Right atrium auricular region (tissue), 2 donors: ENCODE results near the gene P3H4. TPM values are rescaled to one million over a fixed set of nuclear protein-coding genes. Genes with fewer than 3 reads are reported as not detected.
"Not testable (repeated sequence)": the region's sequence is repeated elsewhere in the genome, so short reads cannot be mapped to it uniquely, and the experiment has no call there.

Experiments used
- DNase-seq: peaks from one replicate; pipeline ENCODE4 v3.0.0-alpha.2; 2019; ENCODE audit warnings: low spot score
- H3K27ac ChIP-seq, 2 donors: fragments of 200-600 bp; sonication (generic); 1 replicate in 1 of 2; 2 replicates in 1 of 2; pipeline ENCODE4 v1.5.1; 2016 to 2019
- H3K27me3 ChIP-seq, 2 donors: fragments of 200-600 bp; sonication (generic); one replicate each; pipeline versions ENCODE4 v1.5.1 to v1.6.0; 2017 to 2019
- H3K36me3 ChIP-seq: fragments of 200-600 bp; sonication (generic); one replicate; pipeline ENCODE4 v1.5.1; 2016
- H3K4me1 ChIP-seq, 2 donors: fragments of 200-600 bp; sonication (generic); one replicate each; pipeline versions ENCODE4 v1.5.1 to v1.6.0; 2017 to 2019
- H3K4me3 ChIP-seq, 2 donors: fragments of 200-600 bp; sonication (generic); 1 replicate in 1 of 2; 2 replicates in 1 of 2; pipeline ENCODE4 v1.5.1; 2017 to 2019; ENCODE audit warnings: mild to moderate bottlenecking in 1 of 2, moderate library complexity in 1 of 2
- H3K9me3 ChIP-seq, 2 donors: fragments of 200-600 bp; sonication (generic); one replicate each; pipeline ENCODE4 v1.5.1; 2019
- total RNA-seq, 2 donors: library from RNA; depleted of rRNA; stranded (reverse); fragments of >200 nt; gene quantifications; one replicate each; pipeline ENCODE4 v1.1.0, GENCODE V29; 2016
- TF ChIP-seq, protein P1 (sequence below), 2 donors: fragments of 200-600 bp; sonication (generic); IDR thresholded peaks; one replicate each; pipeline ENCODE4 v1.5.1; 2019; ENCODE audit warnings: antibody characterized with exemption in 2 of 2

Gene P3H4
- total RNA-seq, 2 donors from 2014 or later: 15.4 to 16.2 TPM

DNA sequence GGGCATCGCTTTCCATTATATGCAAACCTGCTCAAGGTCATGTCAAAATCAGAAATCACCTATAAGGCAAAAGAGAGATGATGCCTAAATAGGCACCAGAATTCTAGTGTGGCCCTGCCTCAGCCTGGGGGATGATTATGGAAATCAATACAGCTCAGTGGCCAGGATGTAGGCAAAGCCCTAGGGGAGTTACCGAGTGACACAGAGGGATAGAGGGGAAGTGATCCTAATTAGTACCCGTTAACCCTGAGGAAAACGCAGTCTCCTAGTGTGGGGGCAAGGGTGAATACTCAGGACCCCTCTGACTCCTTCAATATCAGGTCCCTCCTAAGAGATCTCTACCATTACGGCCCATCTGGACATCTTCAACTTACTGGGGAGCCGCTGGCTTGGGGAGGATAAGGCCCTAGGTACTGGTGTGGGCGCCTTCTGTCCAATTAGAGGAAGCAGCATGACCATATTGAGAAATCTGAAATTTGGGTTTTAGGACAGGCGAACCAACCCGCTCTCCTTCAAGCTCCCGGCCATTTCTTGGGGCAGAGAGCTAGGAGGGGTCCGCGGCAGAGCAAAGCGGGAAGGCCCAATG is 23.6 kb upstream of the P3H4 start:
- peaks cover 0 to 18% of the 10 kb centered on the region in 2 donors for H3K4me1 ChIP-seq
- peak overlapping the region; percentile 80 to 83 for H3K27ac ChIP-seq
- TF ChIP-seq, protein P1, sequence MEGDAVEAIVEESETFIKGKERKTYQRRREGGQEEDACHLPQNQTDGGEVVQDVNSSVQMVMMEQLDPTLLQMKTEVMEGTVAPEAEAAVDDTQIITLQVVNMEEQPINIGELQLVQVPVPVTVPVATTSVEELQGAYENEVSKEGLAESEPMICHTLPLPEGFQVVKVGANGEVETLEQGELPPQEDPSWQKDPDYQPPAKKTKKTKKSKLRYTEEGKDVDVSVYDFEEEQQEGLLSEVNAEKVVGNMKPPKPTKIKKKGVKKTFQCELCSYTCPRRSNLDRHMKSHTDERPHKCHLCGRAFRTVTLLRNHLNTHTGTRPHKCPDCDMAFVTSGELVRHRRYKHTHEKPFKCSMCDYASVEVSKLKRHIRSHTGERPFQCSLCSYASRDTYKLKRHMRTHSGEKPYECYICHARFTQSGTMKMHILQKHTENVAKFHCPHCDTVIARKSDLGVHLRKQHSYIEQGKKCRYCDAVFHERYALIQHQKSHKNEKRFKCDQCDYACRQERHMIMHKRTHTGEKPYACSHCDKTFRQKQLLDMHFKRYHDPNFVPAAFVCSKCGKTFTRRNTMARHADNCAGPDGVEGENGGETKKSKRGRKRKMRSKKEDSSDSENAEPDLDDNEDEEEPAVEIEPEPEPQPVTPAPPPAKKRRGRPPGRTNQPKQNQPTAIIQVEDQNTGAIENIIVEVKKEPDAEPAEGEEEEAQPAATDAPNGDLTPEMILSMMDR (IDR thresholded peaks at IDR 0.05): no peak
- H3K4me3 ChIP-seq: peak overlapping the region; percentile 91 to 97
- H3K9me3 ChIP-seq: no peaks in the 10 kb centered on the region
- no peak for DNase-seq
- H3K36me3 ChIP-seq: peaks cover 20% of the 10 kb centered on the region
- no peaks in the 10 kb centered on the region for H3K27me3 ChIP-seq

DNA sequence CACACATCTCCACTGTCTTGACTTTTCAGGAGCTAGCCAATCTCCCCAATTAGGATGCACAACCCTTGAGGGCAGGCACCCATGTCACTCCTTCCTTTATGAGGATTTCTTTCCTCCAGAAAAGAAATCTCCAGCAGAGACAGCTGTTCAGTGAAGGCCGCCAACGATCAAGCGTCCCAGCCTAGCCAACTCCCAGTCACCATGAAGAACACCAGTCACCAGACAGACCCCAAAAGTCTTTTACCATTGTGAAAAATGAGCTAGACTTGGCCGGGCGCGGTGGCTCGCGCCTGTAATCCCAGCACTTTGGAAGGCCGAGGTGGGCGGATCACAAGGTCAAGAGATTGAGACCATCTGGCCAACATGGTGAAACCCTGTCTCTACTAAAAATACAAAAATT is 18.2 kb upstream of the P3H4 start:
- H3K4me1 ChIP-seq, H3K27me3 ChIP-seq, DNase-seq, H3K9me3 ChIP-seq, H3K27ac ChIP-seq, H3K4me3 ChIP-seq: not testable (repeated sequence)
- peaks cover 63% of the 10 kb centered on the region for H3K36me3 ChIP-seq

DNA sequence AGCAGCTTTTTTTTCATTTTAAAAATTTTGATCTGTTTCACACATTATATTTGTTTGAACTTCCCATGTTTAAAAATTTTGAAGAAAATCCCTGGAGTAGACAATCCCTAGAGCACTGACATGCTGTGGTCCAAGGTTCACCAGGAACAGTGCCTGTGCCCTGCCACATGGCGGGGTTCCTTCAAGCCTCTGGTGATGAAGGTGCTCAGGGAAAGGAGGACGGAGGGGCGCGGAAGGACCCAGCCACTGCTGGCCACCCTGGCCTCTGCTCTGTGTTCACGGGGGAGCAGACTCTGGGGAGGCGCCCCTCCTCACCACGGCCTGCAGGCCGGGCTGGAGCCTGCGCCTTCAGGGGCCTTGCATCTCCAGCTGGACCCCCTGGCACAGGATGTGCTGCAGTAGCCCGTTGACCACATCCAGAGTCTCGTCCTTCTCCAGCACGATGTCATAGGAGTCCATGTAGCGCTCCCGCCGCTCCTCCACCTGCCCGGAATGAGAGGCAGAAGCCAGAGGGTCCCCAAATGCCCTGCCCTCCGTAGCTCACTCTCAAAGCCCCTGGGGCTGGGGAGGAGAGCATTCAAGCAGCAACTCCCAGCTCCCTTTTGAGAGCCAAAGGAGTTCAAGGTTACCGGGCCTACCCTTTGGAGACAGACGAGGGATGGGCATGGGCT is 13.6 kb upstream of the P3H4 start:
- TF ChIP-seq, protein P1 (IDR thresholded peaks at IDR 0.05): no peak
- Histone ChIP-seq H3K4me1 (no peaks in the 10 kb centered on the region), H3K27me3 (no peaks in the 10 kb centered on the region), H3K36me3 (peaks cover 45% of the 10 kb centered on the region), H3K4me3 (no peak overlapping the region), H3K27ac (no peak overlapping the region), H3K9me3 (no peaks in the 10 kb centered on the region)
- no peak for DNase-seq

DNA sequence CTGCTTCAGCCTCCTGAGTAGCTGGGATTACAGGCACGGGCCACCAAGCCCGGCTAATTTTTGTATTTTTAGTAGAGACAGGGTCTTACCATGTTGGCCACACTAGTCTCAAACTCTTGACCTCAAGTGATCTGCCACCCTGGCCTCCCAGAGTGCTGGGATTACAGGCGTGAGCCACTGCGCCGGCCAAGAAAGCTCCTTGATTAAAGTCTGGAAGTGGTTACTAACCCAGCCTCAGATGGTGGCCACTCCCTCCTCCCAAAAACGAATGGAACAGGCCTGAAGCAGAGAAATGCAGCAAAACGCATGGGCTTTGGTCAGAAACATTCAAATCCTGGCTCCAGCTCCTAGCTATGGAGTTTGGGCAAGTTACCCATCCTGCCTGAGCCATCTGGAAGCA is 12.3 kb upstream of the P3H4 start:
- TF ChIP-seq, protein P1 (IDR thresholded peaks at IDR 0.05): no peak
- DNase-seq: no peak
- Histone ChIP-seq H3K27ac (no peak overlapping the region), H3K4me3 (no peak overlapping the region), H3K9me3 (no peaks in the 10 kb centered on the region), H3K4me1 (no peaks in the 10 kb centered on the region), H3K36me3 (peaks cover 33% of the 10 kb centered on the region), H3K27me3 (no peaks in the 10 kb centered on the region)

DNA sequence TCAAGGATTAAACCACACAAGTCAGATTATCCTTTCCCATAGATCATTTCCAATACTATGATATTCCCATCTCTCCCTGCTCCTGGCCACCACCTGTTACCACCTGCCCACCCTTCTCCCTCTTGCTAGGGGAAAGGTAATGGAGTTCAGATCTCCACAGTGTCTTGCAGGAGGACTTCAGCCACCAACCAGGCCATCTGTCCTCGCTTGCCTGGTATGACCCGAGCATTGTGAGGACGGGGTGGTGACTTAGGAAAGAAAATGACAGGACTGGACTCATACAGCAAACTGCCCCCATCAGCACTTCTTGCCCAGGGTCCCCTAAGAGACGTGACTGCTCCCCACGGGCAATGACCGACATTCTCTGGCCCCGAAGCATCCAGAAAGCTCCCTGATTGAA is 11.8 kb upstream of the P3H4 start:
- peaks cover 31% of the 10 kb centered on the region for H3K36me3 ChIP-seq
- no peaks in the 10 kb centered on the region for H3K27me3 ChIP-seq
- H3K4me1 ChIP-seq: no peaks in the 10 kb centered on the region
- DNase-seq: no peak
- no peak overlapping the region for H3K4me3 ChIP-seq
- no peak overlapping the region for H3K27ac ChIP-seq
- TF ChIP-seq, protein P1 (IDR thresholded peaks at IDR 0.05): no peak
- no peaks in the 10 kb centered on the region for H3K9me3 ChIP-seq

DNA sequence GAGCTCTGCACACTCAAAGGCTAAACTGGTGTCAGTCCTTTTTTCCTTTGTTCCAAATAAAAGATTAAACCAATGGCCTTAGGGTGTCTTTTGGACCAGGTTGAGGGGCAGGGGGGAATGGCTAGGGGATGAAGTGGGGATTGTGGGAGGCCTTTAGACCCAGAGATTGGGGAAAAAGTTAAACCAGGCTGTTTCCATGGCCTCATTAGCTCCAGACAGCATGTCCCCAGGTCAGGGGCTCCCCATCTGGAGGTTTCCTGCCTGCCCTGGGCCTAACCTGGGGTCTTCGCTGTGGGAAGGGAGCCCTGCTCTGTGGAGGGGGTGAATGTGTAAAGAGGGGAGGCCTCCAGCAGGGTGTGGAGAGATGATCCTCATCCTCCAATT is 11.4 kb upstream of the P3H4 start:
- Histone ChIP-seq H3K27me3 (no peaks in the 10 kb centered on the region), H3K36me3 (peaks cover 30% of the 10 kb centered on the region), H3K4me1 (no peaks in the 10 kb centered on the region), H3K9me3 (no peaks in the 10 kb centered on the region), H3K27ac (no peak overlapping the region), H3K4me3 (no peak overlapping the region)
- no peak for DNase-seq
- TF ChIP-seq, protein P1 (IDR thresholded peaks at IDR 0.05): no peak
